GM12892 (cell line): Measurements from ENCODE around the gene VSX2.

Experiments
- POLR2A ChIP-seq: IDR thresholded peaks from 2 replicates; pipeline ENCODE4 v1.6.1; 2011; ENCODE audit warnings: low read depth, low read length, control low read depth
- POLR2AphosphoS5 ChIP-seq: IDR thresholded peaks from 2 replicates; pipeline ENCODE4 v1.6.1; 2011; ENCODE audit warnings: low read depth, low read length, control low read depth

DNA sequence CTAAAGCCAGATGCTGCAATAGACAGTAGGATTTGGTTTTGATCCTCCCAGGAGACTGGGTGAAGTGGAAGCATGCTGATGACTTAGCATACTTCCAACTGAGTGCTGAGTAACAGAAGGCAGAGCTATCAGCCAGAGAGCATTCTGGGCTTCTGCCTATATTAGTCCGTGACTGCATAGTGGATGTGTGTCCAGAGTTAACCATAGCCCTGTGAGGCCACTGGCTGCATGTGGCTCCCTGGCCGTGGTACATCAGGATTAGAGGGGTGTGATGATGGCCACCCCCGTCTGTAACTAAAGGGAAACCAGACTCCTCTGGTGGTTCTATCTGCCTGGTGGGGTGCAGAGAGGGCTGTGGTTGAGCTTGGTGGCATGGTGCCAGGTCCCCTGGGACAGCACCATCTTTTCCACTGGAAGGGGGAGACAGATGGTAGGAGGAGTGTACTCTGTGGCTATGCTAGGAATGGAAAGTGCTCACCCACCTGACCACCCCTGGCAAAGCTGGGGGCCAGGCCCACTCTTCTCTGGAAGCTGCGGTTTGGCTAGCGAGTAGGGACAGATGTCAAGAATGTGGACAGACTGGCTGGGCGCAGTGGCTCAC, 36.1 kb downstream of the VSX2 start:
- TF ChIP-seq POLR2A (no peak), POLR2AphosphoS5 (no peak)
